ENCODE results near the gene GALNT18.

Gene GALNT18

GRCh38 chr11:11293798-11294550 is 327.8 kb downstream of the GALNT18 start:
- H3K4me3 ChIP-seq (IDR thresholded peaks at IDR 0.05; ENCODE audit: insufficient read depth, low read depth, low read length): no peak overlapping the region
- no peaks in the 10 kb centered on the region for H3K27me3 ChIP-seq (ENCODE audit: insufficient read depth, low read depth)
- H3K9ac ChIP-seq: no peak overlapping the region
- H2AFZ ChIP-seq (ENCODE audit: low read depth): no peak overlapping the region
- TF ChIP-seq CTCF (conservative IDR thresholded peaks at IDR 0.05; ENCODE audit: low read depth, low read length): no peak
- no peaks in the 10 kb centered on the region for H4K20me1 ChIP-seq (ENCODE audit: insufficient read depth)
- H3K27ac ChIP-seq: no peak overlapping the region
- no peaks in the 10 kb centered on the region for H3K36me3 ChIP-seq (ENCODE audit: insufficient read depth)
- H3K79me2 ChIP-seq (ENCODE audit: insufficient read depth, low read depth): no peaks in the 10 kb centered on the region
- H3K4me2 ChIP-seq: no peak overlapping the region
- H3K4me1 ChIP-seq (ENCODE audit: low read depth, poor library complexity, severe bottlenecking): no peaks in the 10 kb centered on the region

GRCh38 chr11:11292839-11293238 is 329.0 kb downstream of the GALNT18 start:
- H3K9ac ChIP-seq: no peak overlapping the region
- H3K79me2 ChIP-seq (ENCODE audit: insufficient read depth, low read depth): no peaks in the 10 kb centered on the region
- H3K27me3 ChIP-seq (ENCODE audit: insufficient read depth, low read depth): no peaks in the 10 kb centered on the region
- no peak overlapping the region for H3K27ac ChIP-seq
- no peak overlapping the region for H3K4me3 ChIP-seq (IDR thresholded peaks at IDR 0.05; ENCODE audit: insufficient read depth, low read depth, low read length)
- no peak for TF ChIP-seq CTCF (conservative IDR thresholded peaks at IDR 0.05; ENCODE audit: low read depth, low read length)
- H4K20me1 ChIP-seq (ENCODE audit: insufficient read depth): no peaks in the 10 kb centered on the region
- H3K4me1 ChIP-seq (ENCODE audit: low read depth, poor library complexity, severe bottlenecking): no peaks in the 10 kb centered on the region
- no peak overlapping the region for H3K4me2 ChIP-seq
- H2AFZ ChIP-seq (ENCODE audit: low read depth): no peak overlapping the region
- no peaks in the 10 kb centered on the region for H3K36me3 ChIP-seq (ENCODE audit: insufficient read depth)

GRCh38 chr11:11291041-11292015 is 330.5 kb downstream of the GALNT18 start:
- no peaks in the 10 kb centered on the region for H4K20me1 ChIP-seq (ENCODE audit: insufficient read depth)
- no peak for TF ChIP-seq CTCF (conservative IDR thresholded peaks at IDR 0.05; ENCODE audit: low read depth, low read length)
- H3K36me3 ChIP-seq (ENCODE audit: insufficient read depth): no peaks in the 10 kb centered on the region
- no peak overlapping the region for H3K9ac ChIP-seq
- H2AFZ ChIP-seq (ENCODE audit: low read depth): no peak overlapping the region
- H3K4me1 ChIP-seq (ENCODE audit: low read depth, poor library complexity, severe bottlenecking): no peaks in the 10 kb centered on the region
- H3K27me3 ChIP-seq (ENCODE audit: insufficient read depth, low read depth): no peaks in the 10 kb centered on the region
- no peak overlapping the region for H3K4me3 ChIP-seq (IDR thresholded peaks at IDR 0.05; ENCODE audit: insufficient read depth, low read depth, low read length)
- H3K27ac ChIP-seq: no peak overlapping the region
- H3K79me2 ChIP-seq (ENCODE audit: insufficient read depth, low read depth): no peaks in the 10 kb centered on the region
- no peak overlapping the region for H3K4me2 ChIP-seq

- Histone ChIP-seq H3K27ac (no peak overlapping the region), H3K79me2 (ENCODE audit: insufficient read depth, low read depth) (no peaks in the 10 kb centered on the region), H3K27me3 (ENCODE audit: insufficient read depth, low read depth) (no peaks in the 10 kb centered on the region), H2AFZ (ENCODE audit: low read depth) (no peak overlapping the region), H3K4me3 (IDR thresholded peaks at IDR 0.05; ENCODE audit: insufficient read depth, low read depth, low read length) (no peak overlapping the region), H3K4me2 (no peak overlapping the region), H4K20me1 (ENCODE audit: insufficient read depth) (no peaks in the 10 kb centered on the region), H3K9ac (no peak overlapping the region), H3K4me1 (ENCODE audit: low read depth, poor library complexity, severe bottlenecking) (no peaks in the 10 kb centered on the region), H3K36me3 (ENCODE audit: insufficient read depth) (no peaks in the 10 kb centered on the region)
- no peak for TF ChIP-seq CTCF (conservative IDR thresholded peaks at IDR 0.05; ENCODE audit: low read depth, low read length)
Measured at GRCh38 chr11:11290354-11290753, 331.5 kb downstream of the GALNT18 start.

Data from KMS-11 (cell line).